Left renal pelvis (tissue), 4 donors: ENCODE results near the gene ULK1. TPM values are rescaled to one million over a fixed set of nuclear protein-coding genes. Genes with fewer than 3 reads are reported as not detected.
"Not testable (repeated sequence)": the region's sequence is repeated elsewhere in the genome, so short reads cannot be mapped to it uniquely, and the experiment has no call there.

Experiments
- DNase-seq, 4 donors: peaks; one replicate each; pipeline ENCODE4 v3.0.0-alpha.2; 2013; ENCODE audit warnings: low read depth in 4 of 4, low spot score in 3 of 4
- polyA plus RNA-seq, 4 donors: library from polyadenylated mRNA; unstranded; fragments of 120-200 nt; gene quantifications; one replicate each; pipeline ENCODE4 v1.2.1, GENCODE V29; 2013; ENCODE audit not compliant: insufficient read length in 4 of 4

Gene ULK1
- polyA plus RNA-seq, 4 donors, result 20.6 to 44.0 (median 27.0) TPM

GRCh38 chr12:131961328-131961727 is 66.9 kb downstream of the ULK1 start:
- not testable (repeated sequence) for DNase-seq

GRCh38 chr12:131962069-131962468 is 67.6 kb downstream of the ULK1 start:
- no peak for DNase-seq

GRCh38 chr12:131963381-131963780 is 69.0 kb downstream of the ULK1 start:
- no peak for DNase-seq

- no peak for DNase-seq
Measured at GRCh38 chr12:131965073-131965472, 70.7 kb downstream of the ULK1 start.

GRCh38 chr12:131971226-131971625 is 76.8 kb downstream of the ULK1 start:
- no peak for DNase-seq

Other genes with a start within 250 kb of the ULK1 start
- gene SFSWAP, start 183.5 kb upstream of the ULK1 start, polyA plus RNA-seq, result 10 to 100 TPM; 40.3 to 58.4 (median 47.4) TPM
- 1 to 10 TPM in 2 of 4 donors, under 1 TPM in 2; 0.55 to 3.9 (median 0.91) TPM for gene MMP17, start 66.2 kb upstream of the ULK1 start, polyA plus RNA-seq
- 10 to 100 TPM in 3 of 4 donors, 1 to 10 TPM in 1; 9.4 to 24.6 (median 13.3) TPM for gene PUS1, start 34.7 kb downstream of the ULK1 start, polyA plus RNA-seq
- gene EP400, start 55.3 kb downstream of the ULK1 start, polyA plus RNA-seq, result 10 to 100 TPM; 31.9 to 43.0 (median 38.2) TPM
- gene DDX51, start 249.7 kb downstream of the ULK1 start, polyA plus RNA-seq, result 10 to 100 TPM; 10.5 to 24.4 (median 16.3) TPM
- gene NOC4L, start 249.8 kb downstream of the ULK1 start, polyA plus RNA-seq, result 10 to 100 TPM; 11.0 to 20.5 (median 12.6) TPM